H1 (cell line): ENCODE results near the gene PPM1F.

Experiments
- ATF3 ChIP-seq: IDR thresholded peaks from 2 replicates; pipeline ENCODE4 v1.6.1; 2011; ENCODE audit warnings: low read depth, mild to moderate bottlenecking, low read length; ENCODE audit not compliant: insufficient read depth
- CHD2 ChIP-seq: IDR thresholded peaks from 2 replicates; pipeline ENCODE4 v1.6.1; 2012; ENCODE audit warnings: low read length, improper control_type of control experiment
- CTCF ChIP-seq, 3 experiments: IDR thresholded peaks; 1 replicate in 2 of 3; 2 replicates in 1 of 3; pipeline versions ENCODE4 v1.5.1 to v1.6.1; 2011; ENCODE audit warnings: low read length in 3 of 3, mild to moderate bottlenecking in 3 of 3, inconsistent platforms in 2 of 3, low read depth in 1 of 3, moderate library complexity in 1 of 3; ENCODE audit not compliant: insufficient read depth in 1 of 3; ENCODE audit errors: control extremely low read depth in 1 of 3
- HDAC6 ChIP-seq: IDR thresholded peaks from one replicate; pipeline ENCODE4 v1.7.1; 2012; ENCODE audit warnings: low read depth, mild to moderate bottlenecking, inconsistent platforms, low read length, moderate library complexity
- JUND ChIP-seq: IDR thresholded peaks from 2 replicates; pipeline ENCODE4 v1.6.1; 2011; ENCODE audit warnings: mild to moderate bottlenecking, improper control_type of control experiment, low read length
- ZNF274 ChIP-seq: IDR thresholded peaks from 2 replicates; pipeline ENCODE4 v1.7.0; 2012; ENCODE audit warnings: low read length, borderline replicate concordance; ENCODE audit errors: extremely low read depth

GRCh38 chr22:21948390-21948789 is 4.3 kb downstream of the PPM1F start:
- TF ChIP-seq CTCF (IDR thresholded peaks at IDR 0.05; ENCODE audit: control extremely low read depth in 1 of 3, insufficient read depth in 1 of 3, low read depth in 1 of 3, low read length in 3 of 3): no peak
- TF ChIP-seq CHD2: no peak
- no peak for TF ChIP-seq JUND
- TF ChIP-seq ZNF274: no peak
- TF ChIP-seq HDAC6: no peak
- TF ChIP-seq ATF3: no peak
